Prostate gland (tissue), 2 donors: ENCODE measurements around the gene MLPH.

ENCODE experiments used
- CTCF ChIP-seq, 4 experiments: fragments of 200-600 bp in 2 of 4; fragments of 450-650 bp in 2 of 4; sonication (generic) in 2 of 4; IDR thresholded peaks; 1 replicate in 3 of 4; 2 replicates in 1 of 4; pipeline ENCODE4 v1.5.1; 2016 to 2019; ENCODE audit warnings: antibody characterized with exemption in 4 of 4, mild to moderate bottlenecking in 2 of 4, moderate library complexity in 2 of 4
- POLR2A ChIP-seq: fragments of 450-650 bp; IDR thresholded peaks from one replicate; pipeline ENCODE4 v1.6.1; 2016; ENCODE audit warnings: antibody characterized with exemption, mild to moderate bottlenecking
- POLR2AphosphoS5 ChIP-seq: sonication (generic); formaldehyde crosslinking; IDR thresholded peaks from one replicate; pipeline ENCODE4 v1.6.1; 2017; ENCODE audit warnings: antibody characterized with exemption

GRCh38 chr2:237467447-237468179, 19.4 kb upstream of the MLPH start:
- no peak for TF ChIP-seq POLR2A
- TF ChIP-seq POLR2AphosphoS5: no peak
- no peak for TF ChIP-seq CTCF (IDR thresholded peaks at IDR 0.05)
